ENCODE results near the gene CFP. TPM values are rescaled to one million over a fixed set of nuclear protein-coding genes. Genes with fewer than 3 reads are reported as not detected.
"Not testable (repeated sequence)": the region's sequence is repeated elsewhere in the genome, so short reads cannot be mapped to it uniquely, and the experiment has no call there.

CFP gene
- polyA plus RNA-seq, 1 donor, result 1.2 TPM

- DNase-seq, result not testable (repeated sequence)
These were observed 26.6 kb downstream of the CFP start for GRCh38 chrX:47603125-47603524.

GRCh38 chrX:47597222-47597621, 32.5 kb downstream of the CFP start:
- no peak for DNase-seq

- no peak for DNase-seq
These were observed 33.5 kb downstream of the CFP start for GRCh38 chrX:47596256-47596655.

- no peak for DNase-seq
These were observed 33.9 kb downstream of the CFP start for GRCh38 chrX:47595716-47596251.

GRCh38 chrX:47593522-47593921, 36.2 kb downstream of the CFP start:
- no peak for DNase-seq

- no peak for DNase-seq
These were observed 38.7 kb downstream of the CFP start for GRCh38 chrX:47590984-47591383.

- no peak for DNase-seq
These were observed 41.6 kb downstream of the CFP start for GRCh38 chrX:47587906-47588735.

GRCh38 chrX:47587091-47587891, 42.4 kb downstream of the CFP start:
- DNase-seq, result no peak

GRCh38 chrX:47586043-47586787, 43.5 kb downstream of the CFP start:
- no peak for DNase-seq

- DNase-seq, result no peak
These were observed 44.5 kb downstream of the CFP start for GRCh38 chrX:47585273-47585672.

- no peak for DNase-seq
These were observed 45.0 kb downstream of the CFP start for GRCh38 chrX:47584714-47585113.

GRCh38 chrX:47583240-47583861, 46.4 kb downstream of the CFP start:
- DNase-seq, result no peak

GRCh38 chrX:47581731-47582647, 47.7 kb downstream of the CFP start, which contains the start of gene TIMP1:
Gene TIMP1, plus strand, starts transcription at chrX:47582436. Its CDS starts 980 bp downstream, at chrX:47583416.
- DNase-seq, result peak; percentile 87

- no peak for DNase-seq
These were observed 50.2 kb downstream of the CFP start for GRCh38 chrX:47579537-47579936.

GRCh38 chrX:47578692-47579091, 51.0 kb downstream of the CFP start:
- DNase-seq, result no peak

- no peak for DNase-seq
These were observed 51.8 kb downstream of the CFP start for GRCh38 chrX:47577901-47578300.

- DNase-seq, result no peak
These were observed 52.3 kb downstream of the CFP start for GRCh38 chrX:47577424-47577823.

GRCh38 chrX:47576021-47576898, 53.5 kb downstream of the CFP start:
- DNase-seq, result no peak

GRCh38 chrX:47574547-47575301, 55.0 kb downstream of the CFP start:
- DNase-seq, result no peak
